Measurements from ENCODE around the gene STIM1.

STIM1 gene

GRCh38 chr11:3843326-3843725 is 12.1 kb upstream of the STIM1 start:
- Histone ChIP-seq H3K79me2 (ENCODE audit: insufficient read depth, low read length) (peaks cover 14% of the 10 kb centered on the region), H3K27ac (ENCODE audit: low read depth, low read length, poor library complexity, severe bottlenecking) (no peak overlapping the region), H4K20me1 (ENCODE audit: insufficient read depth, low read length) (no peaks in the 10 kb centered on the region), H3K4me2 (ENCODE audit: low read length) (no peak overlapping the region), H3K27me3 (ENCODE audit: insufficient read depth, low read length) (no peaks in the 10 kb centered on the region), H3K9me3 (ENCODE audit: low read length) (no peaks in the 10 kb centered on the region), H3F3A (ENCODE audit: insufficient read depth, low read length) (no peaks in the 10 kb centered on the region), H3K9ac (ENCODE audit: low read length) (no peak overlapping the region), H3K9me2 (ENCODE audit: low read depth, low read length) (no peaks in the 10 kb centered on the region), H3K36me3 (ENCODE audit: insufficient read depth, low read length) (no peaks in the 10 kb centered on the region), H2AFZ (ENCODE audit: low read length) (no peak overlapping the region), H3K4me1 (ENCODE audit: insufficient read depth, low read length, severe bottlenecking) (peaks cover 23% of the 10 kb centered on the region), H3K4me3 (ENCODE audit: low read depth, low read length, poor library complexity, severe bottlenecking) (no peak overlapping the region)
- no peak for TF ChIP-seq EZH2 (IDR thresholded peaks at IDR 0.05; ENCODE audit: borderline replicate concordance, low read length)
- no peak for TF ChIP-seq CTCF (IDR thresholded peaks at IDR 0.05; ENCODE audit: low read length)

- no peaks in the 10 kb centered on the region for H3K36me3 ChIP-seq (ENCODE audit: insufficient read depth, low read length)
- no peak overlapping the region for H2AFZ ChIP-seq (ENCODE audit: low read length)
- H3K4me1 ChIP-seq (ENCODE audit: insufficient read depth, low read length, severe bottlenecking): peaks cover 7% of the 10 kb centered on the region
- H3K27me3 ChIP-seq (ENCODE audit: insufficient read depth, low read length): no peaks in the 10 kb centered on the region
- no peak overlapping the region for H3K4me2 ChIP-seq (ENCODE audit: low read length)
- no peaks in the 10 kb centered on the region for H3K9me3 ChIP-seq (ENCODE audit: low read length)
- H3K79me2 ChIP-seq (ENCODE audit: insufficient read depth, low read length): no peaks in the 10 kb centered on the region; the same call in 1 of the 2 replicates
- no peak overlapping the region for H3K9ac ChIP-seq (ENCODE audit: low read length)
- no peaks in the 10 kb centered on the region for H4K20me1 ChIP-seq (ENCODE audit: insufficient read depth, low read length)
- H3K4me3 ChIP-seq (ENCODE audit: low read depth, low read length, poor library complexity, severe bottlenecking): no peak overlapping the region
- H3F3A ChIP-seq (ENCODE audit: insufficient read depth, low read length): no peaks in the 10 kb centered on the region
- TF ChIP-seq CTCF (IDR thresholded peaks at IDR 0.05; ENCODE audit: low read length) (no peak), EZH2 (IDR thresholded peaks at IDR 0.05; ENCODE audit: borderline replicate concordance, low read length) (no peak)
- no peaks in the 10 kb centered on the region for H3K9me2 ChIP-seq (ENCODE audit: low read depth, low read length)
- H3K27ac ChIP-seq (ENCODE audit: low read depth, low read length, poor library complexity, severe bottlenecking): no peak overlapping the region
Measured at GRCh38 chr11:3845246-3845645, 10.2 kb upstream of the STIM1 start.

GRCh38 chr11:3845670-3846069 is 9.8 kb upstream of the STIM1 start:
- no peak overlapping the region for H3K27ac ChIP-seq (ENCODE audit: low read depth, low read length, poor library complexity, severe bottlenecking)
- no peaks in the 10 kb centered on the region for H3K9me2 ChIP-seq (ENCODE audit: low read depth, low read length)
- H3K9me3 ChIP-seq (ENCODE audit: low read length): no peaks in the 10 kb centered on the region
- no peaks in the 10 kb centered on the region for H3K36me3 ChIP-seq (ENCODE audit: insufficient read depth, low read length)
- no peak overlapping the region for H3K4me3 ChIP-seq (ENCODE audit: low read depth, low read length, poor library complexity, severe bottlenecking)
- H3K4me2 ChIP-seq (ENCODE audit: low read length): no peak overlapping the region
- H3K27me3 ChIP-seq (ENCODE audit: insufficient read depth, low read length): no peaks in the 10 kb centered on the region
- no peaks in the 10 kb centered on the region for H4K20me1 ChIP-seq (ENCODE audit: insufficient read depth, low read length)
- H3K4me1 ChIP-seq (ENCODE audit: insufficient read depth, low read length, severe bottlenecking): peaks cover 7% of the 10 kb centered on the region
- H3K9ac ChIP-seq (ENCODE audit: low read length): no peak overlapping the region
- no peaks in the 10 kb centered on the region for H3K79me2 ChIP-seq (ENCODE audit: insufficient read depth, low read length)
- no peak overlapping the region for H2AFZ ChIP-seq (ENCODE audit: low read length)
- TF ChIP-seq EZH2 (IDR thresholded peaks at IDR 0.05; ENCODE audit: borderline replicate concordance, low read length) (no peak), CTCF (IDR thresholded peaks at IDR 0.05; ENCODE audit: low read length) (no peak)
- H3F3A ChIP-seq (ENCODE audit: insufficient read depth, low read length): no peaks in the 10 kb centered on the region

Measured in OCI-LY1 (cell line).